Neural cell (in vitro differentiated cells): Measurements from ENCODE around the gene ZNF521. TPM values are rescaled to one million over a fixed set of nuclear protein-coding genes. Genes with fewer than 3 reads are reported as not detected.

Experiments
- H2AFZ ChIP-seq: fragments of 200-600, 300-800 bp; sonication (generic), shearing (Covaris generic); 2 replicates; pipeline ENCODE4 v1.6.0; 2014; ENCODE audit warnings: low read depth, mild to moderate bottlenecking, antibody characterized with exemption, low read length, moderate library complexity
- H3F3A ChIP-seq: fragments of 200-600 bp; shearing (Covaris generic); 2 replicates; pipeline ENCODE4 v1.6.1; 2016; ENCODE audit warnings: mild to moderate bottlenecking, moderate library complexity, mixed read lengths, antibody characterized with exemption, low read length; ENCODE audit not compliant: insufficient read depth, poor library complexity, severe bottlenecking
- H3K27ac ChIP-seq: fragments of 200-600, 300-800 bp; sonication (generic), shearing (Covaris generic); 2 replicates; pipeline ENCODE4 v1.5.1; 2014; ENCODE audit warnings: mild to moderate bottlenecking, low read length, moderate library complexity
- H3K27me3 ChIP-seq: fragments of 300-800, 200-600 bp; sonication (generic), shearing (Covaris generic); 2 replicates; pipeline ENCODE4 v1.6.0; 2014; ENCODE audit warnings: mild to moderate bottlenecking, low read depth, low read length, moderate library complexity; ENCODE audit not compliant: insufficient read depth
- H3K36me3 ChIP-seq: fragments of 300-800, 200-600 bp; sonication (generic), shearing (Covaris generic); 2 replicates; pipeline ENCODE4 v1.5.1; 2014; ENCODE audit warnings: mild to moderate bottlenecking, antibody characterized with exemption, low read length, moderate library complexity; ENCODE audit not compliant: insufficient read depth
- H3K4me2 ChIP-seq: fragments of 300-800, 200-600 bp; sonication (generic), shearing (Covaris generic); 2 replicates; pipeline ENCODE4 v1.6.0; 2014; ENCODE audit warnings: mild to moderate bottlenecking, low read length
- H3K4me3 ChIP-seq: fragments of 300-800, 200-600 bp; sonication (generic), shearing (Covaris generic); 2 replicates; pipeline ENCODE4 v1.5.1; 2014; ENCODE audit warnings: mild to moderate bottlenecking, low read length, moderate library complexity
- H3K79me2 ChIP-seq: fragments of 200-600 bp; shearing (Covaris generic); replicated peaks from 2 replicates; pipeline ENCODE4 v1.6.0; 2014; ENCODE audit warnings: mild to moderate bottlenecking, low read length, moderate library complexity; ENCODE audit not compliant: insufficient read depth
- H3K9ac ChIP-seq: fragments of 300-800, 200-600 bp; sonication (generic), shearing (Covaris generic); 2 replicates; pipeline ENCODE4 v1.6.1; 2016; ENCODE audit warnings: mild to moderate bottlenecking, low read length, mixed read lengths
- H3K9me2 ChIP-seq: fragments of 200-600 bp; shearing (Covaris generic); 2 replicates; pipeline ENCODE4 v1.6.1; 2016; ENCODE audit warnings: mild to moderate bottlenecking, low read length, mixed read lengths; ENCODE audit not compliant: insufficient read depth
- H3K9me3 ChIP-seq: fragments of 200-600, 300-800 bp; sonication (generic), shearing (Covaris generic); 2 replicates; pipeline ENCODE4 v1.6.1; 2016; ENCODE audit warnings: mild to moderate bottlenecking, mixed run types, low read length, moderate library complexity, mixed read lengths
- H4K20me1 ChIP-seq: fragments of 200-600 bp; shearing (Covaris generic); 2 replicates; pipeline ENCODE4 v1.6.1; 2016; ENCODE audit warnings: mild to moderate bottlenecking, mixed run types; ENCODE audit not compliant: insufficient read depth
- CTCF ChIP-seq: fragments of 450-650 bp; IDR thresholded peaks from 2 replicates; pipeline ENCODE4 v1.5.1; 2014; ENCODE audit warnings: antibody characterized with exemption, mild to moderate bottlenecking, moderate library complexity; ENCODE audit not compliant: poor library complexity, severe bottlenecking
- EP300 ChIP-seq: fragments of 450-650 bp; conservative IDR thresholded peaks from 2 replicates; pipeline ENCODE4 v1.6.1; 2014; ENCODE audit warnings: antibody characterized with exemption, mild to moderate bottlenecking, moderate library complexity; ENCODE audit not compliant: poor library complexity, severe bottlenecking
- EZH2 ChIP-seq: fragments of 200-600, 300-800 bp; shearing (Covaris generic), sonication (generic); IDR thresholded peaks from 2 replicates; pipeline ENCODE4 v1.6.1; 2014; ENCODE audit warnings: antibody characterized with exemption, low read length, borderline replicate concordance, mild to moderate bottlenecking; ENCODE audit not compliant: insufficient read depth, poor library complexity, severe bottlenecking
- MXI1 ChIP-seq: fragments of 450-650 bp; conservative IDR thresholded peaks from 2 replicates; pipeline ENCODE4 v1.6.1; 2014; ENCODE audit warnings: antibody characterized with exemption, mild to moderate bottlenecking; ENCODE audit not compliant: poor library complexity, severe bottlenecking
- POLR2AphosphoS5 ChIP-seq: IDR thresholded peaks from 2 replicates; pipeline ENCODE4 v1.6.1; 2012
- RAD21 ChIP-seq: fragments of 450-650 bp; conservative IDR thresholded peaks from 2 replicates; pipeline ENCODE4 v1.6.1; 2014; ENCODE audit warnings: antibody characterized with exemption, mild to moderate bottlenecking, moderate library complexity
- REST ChIP-seq: IDR thresholded peaks from 2 replicates; pipeline ENCODE4 v1.6.1; 2012; ENCODE audit warnings: borderline replicate concordance
- SMC3 ChIP-seq: fragments of 450-650 bp; conservative IDR thresholded peaks from 2 replicates; pipeline ENCODE4 v1.6.1; 2014; ENCODE audit warnings: antibody characterized with exemption, mild to moderate bottlenecking, moderate library complexity; ENCODE audit not compliant: poor library complexity
- TAF1 ChIP-seq: IDR thresholded peaks from 2 replicates; pipeline ENCODE4 v1.6.1; 2012; ENCODE audit warnings: low read depth
- polyA plus RNA-seq: library from polyadenylated mRNA; depleted of rRNA; stranded (reverse); fragments of >200 nt; gene quantifications from 2 replicates; pipeline ENCODE4 v1.2.3, GENCODE V29; 2014

Gene ZNF521
- polyA plus RNA-seq, 1 donor from 2014 or later: 101 TPM

- H3K36me3 ChIP-seq: no peaks in the 10 kb centered on the region
- H3K9me3 ChIP-seq: no peaks in the 10 kb centered on the region
- H3K9ac ChIP-seq: no peak overlapping the region
- no peaks in the 10 kb centered on the region for H3F3A ChIP-seq
- no peaks in the 10 kb centered on the region for H3K9me2 ChIP-seq
- H3K79me2 ChIP-seq: peaks cover 10% of the 10 kb centered on the region
- no peak overlapping the region for H3K27ac ChIP-seq
- no peaks in the 10 kb centered on the region for H4K20me1 ChIP-seq
- H3K27me3 ChIP-seq: no peaks in the 10 kb centered on the region
- TF ChIP-seq RAD21 (no peak), REST (no peak), EP300 (no peak), SMC3 (no peak), EZH2 (no peak), TAF1 (no peak), MXI1 (no peak), POLR2AphosphoS5 (no peak), CTCF (no peak)
- no peak overlapping the region for H3K4me3 ChIP-seq
- H2AFZ ChIP-seq: no peak overlapping the region
- no peak overlapping the region for H3K4me2 ChIP-seq
Measured at GRCh38 chr18:25097057-25097456, 254.9 kb downstream of the ZNF521 start.

- Histone ChIP-seq H3K79me2 (peaks cover 10% of the 10 kb centered on the region), H3F3A (no peaks in the 10 kb centered on the region), H3K9me2 (no peaks in the 10 kb centered on the region), H3K27ac (no peak overlapping the region), H4K20me1 (no peaks in the 10 kb centered on the region), H2AFZ (no peak overlapping the region), H3K4me3 (no peak overlapping the region), H3K27me3 (no peaks in the 10 kb centered on the region), H3K36me3 (peaks cover 14% of the 10 kb centered on the region), H3K9me3 (no peaks in the 10 kb centered on the region), H3K4me2 (no peak overlapping the region), H3K9ac (no peak overlapping the region)
- TF ChIP-seq TAF1: no peak
- no peak for TF ChIP-seq REST
- no peak for TF ChIP-seq CTCF
- no peak for TF ChIP-seq SMC3
- TF ChIP-seq EZH2: no peak
- no peak for TF ChIP-seq MXI1
- TF ChIP-seq RAD21: no peak
- no peak for TF ChIP-seq POLR2AphosphoS5
- TF ChIP-seq EP300: no peak
Measured at GRCh38 chr18:25093141-25093540, 258.8 kb downstream of the ZNF521 start.
